Stimulated activated CD8-positive, alpha-beta memory T cell treated with anti-CD3 and anti-CD28 coated beads, Interleukin-4, amount 100 ng/mL, for 48 hours (primary cell): Measurements from ENCODE around the gene DAPK1.
"Not testable (repeated sequence)": the region's sequence is repeated elsewhere in the genome, so short reads cannot be mapped to it uniquely, and the experiment has no call there.

ENCODE experiments used
- DNase-seq: peaks from one replicate; pipeline ENCODE4 v3.0.0-alpha.2; 2020

Gene DAPK1

GRCh38 chr9:87498811-87499360, 1.2 kb downstream of the DAPK1 start:
- DNase-seq = peak; percentile 38

GRCh38 chr9:87499424-87500017, 1.9 kb downstream of the DAPK1 start:
- no peak for DNase-seq

DNA sequence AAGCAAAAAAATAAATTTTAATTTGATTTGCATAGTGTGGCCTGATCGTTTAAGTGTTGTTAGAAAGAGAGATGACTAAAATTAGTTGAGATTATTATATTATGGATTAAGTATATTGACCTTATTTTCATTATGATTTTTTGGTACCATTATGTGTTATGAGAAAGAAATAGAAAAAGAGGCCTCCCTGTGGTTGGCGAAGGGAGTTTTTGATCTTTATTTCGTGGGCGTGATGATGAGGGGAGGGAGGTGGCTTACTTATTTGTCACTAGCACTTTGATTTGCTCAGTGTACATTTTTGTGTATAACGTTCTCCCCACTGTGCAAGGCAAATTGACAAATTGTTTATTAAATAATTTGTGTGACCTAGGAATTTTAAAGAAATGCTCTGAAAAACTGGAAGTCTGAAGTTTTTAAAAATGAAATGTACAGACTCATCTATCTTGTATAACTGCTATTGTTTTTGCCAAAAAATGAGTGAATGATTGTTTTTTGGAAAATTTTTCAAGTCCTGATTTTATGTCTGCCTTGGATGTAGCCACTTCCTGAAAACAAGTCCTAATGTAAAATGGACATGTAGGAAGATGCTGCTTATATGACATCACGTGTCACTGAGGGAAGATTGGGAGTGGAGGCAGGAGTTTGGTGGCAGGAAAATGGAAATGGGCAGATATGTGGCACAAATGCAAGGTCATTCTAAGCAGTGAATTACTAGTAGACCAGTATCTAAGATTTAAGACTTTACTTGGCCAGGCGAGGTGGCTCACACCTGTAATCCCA, 3.0 kb downstream of the DAPK1 start:
- peak; percentile 33 for DNase-seq

GRCh38 chr9:87501271-87501656, 3.6 kb downstream of the DAPK1 start:
- not testable (repeated sequence) for DNase-seq

DNA sequence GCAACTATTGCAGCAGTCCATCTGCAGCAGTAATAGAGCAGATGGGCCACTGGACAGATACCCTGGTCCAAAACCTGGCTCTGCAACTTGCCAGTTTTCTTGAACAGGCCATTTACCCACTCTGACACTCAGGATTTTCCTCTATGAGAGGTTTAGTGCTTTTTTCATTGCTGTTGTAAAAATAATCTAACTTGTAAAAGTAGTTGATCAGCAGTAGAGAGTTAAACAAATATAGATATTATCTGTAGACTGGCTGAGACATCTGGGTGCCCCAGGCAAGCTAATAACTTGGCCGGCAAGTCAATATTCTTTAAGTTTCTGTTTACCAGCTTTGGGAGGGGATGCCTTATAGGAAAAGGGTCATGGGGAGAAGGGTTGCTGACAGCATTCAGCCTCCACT, 4.1 kb downstream of the DAPK1 start:
- DNase-seq = no peak

DNA sequence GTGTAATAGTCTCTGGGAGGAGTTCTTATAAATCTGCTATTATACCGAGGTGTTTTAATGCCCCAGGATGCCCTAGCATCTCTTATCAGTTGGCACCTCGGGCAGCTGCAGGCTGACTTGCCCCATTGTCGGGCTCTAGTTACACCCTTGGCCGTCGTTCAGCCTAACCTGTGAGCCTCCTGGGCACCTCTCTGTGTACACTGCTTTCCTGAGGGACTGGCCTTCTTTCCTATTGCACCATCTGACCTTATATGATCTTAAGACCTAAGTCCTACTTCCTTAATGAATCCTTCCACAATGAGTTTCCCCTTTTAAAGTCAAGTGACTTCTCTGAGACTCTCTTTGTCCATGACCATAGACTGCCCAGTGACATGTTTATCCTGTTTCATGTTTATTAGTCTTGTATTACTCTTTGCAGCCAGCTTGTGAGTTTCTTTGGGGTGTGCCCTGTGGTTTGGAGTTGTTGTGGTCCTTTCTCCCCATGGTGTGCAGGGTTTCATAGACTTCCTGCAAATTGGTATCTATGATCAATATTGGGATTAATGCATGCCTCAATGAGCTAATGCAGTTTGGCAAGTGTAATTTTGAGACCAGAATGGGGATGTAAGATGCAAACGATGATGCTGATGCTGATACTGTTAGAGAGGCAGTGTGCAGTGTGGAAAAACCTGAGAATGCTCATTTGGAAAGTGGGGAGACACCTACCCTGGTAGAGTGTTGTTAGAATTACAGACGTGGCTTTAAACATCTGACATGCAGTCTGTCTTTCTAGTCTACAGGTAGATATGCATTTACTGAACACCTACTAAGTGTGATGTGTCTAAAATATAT, 4.9 kb downstream of the DAPK1 start:
- DNase-seq = no peak

DNA sequence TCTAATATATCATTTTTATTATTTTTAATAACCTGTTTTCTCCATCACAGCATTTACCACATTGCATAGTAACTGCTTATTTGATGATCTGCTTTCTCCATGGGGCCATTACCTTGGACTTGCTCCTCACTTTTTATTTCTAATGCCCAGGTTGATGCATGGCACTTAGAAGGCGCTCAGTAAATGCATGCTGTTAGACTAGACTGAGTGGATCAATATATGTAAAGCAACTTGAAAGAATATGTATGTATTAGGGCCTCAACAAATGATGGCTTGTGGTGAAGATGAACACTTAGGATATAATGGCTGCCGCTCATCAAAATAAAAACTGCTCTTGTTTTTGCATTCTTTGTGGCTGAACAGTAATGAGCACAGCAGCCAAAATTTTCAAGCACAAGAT, 5.8 kb downstream of the DAPK1 start:
- DNase-seq = no peak

GRCh38 chr9:87503927-87504326, 6.3 kb downstream of the DAPK1 start:
- DNase-seq = peak; percentile 33

DNA sequence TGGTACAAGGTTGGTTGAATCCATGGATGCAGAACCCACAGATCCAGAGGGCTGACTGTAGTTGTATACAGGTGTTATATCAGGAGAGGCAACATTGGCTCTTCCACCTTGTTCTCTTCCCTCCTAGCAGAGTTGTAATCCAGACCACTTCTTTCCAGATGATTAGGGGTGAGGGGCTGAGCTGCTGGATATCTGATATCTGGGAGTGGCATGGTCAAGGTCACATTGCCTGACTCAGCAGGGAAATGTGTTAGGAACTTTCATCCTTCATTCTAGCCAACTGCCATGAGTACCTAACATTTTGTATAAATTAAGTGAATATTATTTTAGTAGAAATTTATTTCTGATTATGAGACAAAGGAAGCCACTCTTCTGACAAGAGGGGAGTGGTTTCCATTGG, 7.3 kb downstream of the DAPK1 start:
- no peak for DNase-seq

DNA sequence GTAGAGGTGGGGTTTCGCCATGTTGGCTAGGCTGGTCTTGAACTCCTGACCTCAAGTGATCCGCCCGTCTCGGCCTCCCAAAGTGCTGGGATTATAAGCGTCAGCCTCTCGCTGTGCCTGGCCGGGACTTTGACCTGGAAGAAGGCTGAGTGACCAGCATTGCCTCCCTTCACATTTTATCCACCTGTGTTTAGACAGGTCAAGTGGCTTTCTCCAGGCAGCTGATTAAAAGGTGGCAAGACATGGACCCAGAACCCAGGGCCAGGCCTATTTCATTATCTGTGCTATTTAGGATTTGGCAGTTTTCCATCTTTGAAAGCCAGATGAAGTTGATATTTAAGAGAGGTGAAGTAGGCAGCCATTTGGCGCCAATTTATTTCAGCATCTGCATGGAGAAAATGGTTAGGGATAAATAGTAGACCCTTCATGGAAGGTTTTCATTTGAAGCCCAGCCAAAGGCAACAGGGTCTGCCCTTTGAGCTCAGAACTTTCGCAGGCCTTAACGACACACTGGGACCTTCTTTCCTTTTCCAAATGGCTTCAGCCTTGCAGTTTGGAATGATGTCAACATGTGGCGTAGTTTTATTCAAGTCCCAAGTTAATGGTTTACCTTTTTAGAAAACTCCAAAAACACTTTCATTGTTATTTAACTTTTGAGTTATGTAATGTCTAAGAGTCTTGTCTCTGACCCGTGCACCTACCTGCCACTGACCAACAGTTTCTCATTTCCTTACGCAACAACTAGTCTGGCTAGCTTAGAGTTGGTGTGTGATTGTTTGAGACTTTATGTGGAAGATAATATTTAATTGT, 8.4 kb downstream of the DAPK1 start:
- no peak for DNase-seq

DNA sequence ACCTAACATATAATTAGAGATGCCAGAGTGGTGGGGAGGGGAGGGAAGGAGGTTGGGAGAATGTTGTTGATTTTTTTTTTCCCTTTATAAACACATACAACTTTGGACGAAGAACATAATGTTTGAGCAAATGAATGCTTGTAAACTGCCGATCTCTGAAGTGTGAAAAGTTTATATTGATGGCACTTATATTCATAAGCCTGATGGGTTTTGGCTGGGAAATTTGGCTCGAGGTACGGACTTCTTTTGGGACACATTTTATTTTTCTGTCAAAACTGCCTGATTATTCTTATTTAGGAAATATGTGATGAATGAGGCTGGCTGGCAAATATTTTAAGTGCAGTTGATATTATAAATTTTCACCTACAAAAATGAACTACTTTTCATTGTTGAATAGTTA, 9.9 kb downstream of the DAPK1 start:
- no peak for DNase-seq

- no peak for DNase-seq
Measured at GRCh38 chr9:87510252-87510683, 12.6 kb downstream of the DAPK1 start.

DNA sequence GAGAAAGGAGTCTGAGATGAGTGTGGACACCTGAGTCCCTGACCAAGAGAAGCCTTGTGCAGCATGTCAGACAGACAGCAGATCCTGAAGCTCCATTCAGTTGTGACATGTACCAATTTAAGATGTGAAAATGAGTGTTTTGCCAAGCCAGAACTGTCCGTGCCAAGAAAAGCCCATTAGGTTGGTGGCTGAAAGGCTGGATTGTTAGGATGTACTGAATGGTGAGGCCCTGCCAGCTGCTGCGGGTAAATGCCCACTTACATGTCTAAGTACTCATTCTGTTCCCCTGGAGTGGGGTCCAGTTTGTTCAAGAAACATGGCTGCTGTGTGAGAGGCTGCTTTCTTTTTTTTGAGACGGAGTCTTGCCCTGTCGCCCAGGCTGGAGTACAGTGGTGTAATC, 14.6 kb downstream of the DAPK1 start:
- DNase-seq = no peak

GRCh38 chr9:87513161-87513560, 15.5 kb downstream of the DAPK1 start:
- no peak for DNase-seq

DNA sequence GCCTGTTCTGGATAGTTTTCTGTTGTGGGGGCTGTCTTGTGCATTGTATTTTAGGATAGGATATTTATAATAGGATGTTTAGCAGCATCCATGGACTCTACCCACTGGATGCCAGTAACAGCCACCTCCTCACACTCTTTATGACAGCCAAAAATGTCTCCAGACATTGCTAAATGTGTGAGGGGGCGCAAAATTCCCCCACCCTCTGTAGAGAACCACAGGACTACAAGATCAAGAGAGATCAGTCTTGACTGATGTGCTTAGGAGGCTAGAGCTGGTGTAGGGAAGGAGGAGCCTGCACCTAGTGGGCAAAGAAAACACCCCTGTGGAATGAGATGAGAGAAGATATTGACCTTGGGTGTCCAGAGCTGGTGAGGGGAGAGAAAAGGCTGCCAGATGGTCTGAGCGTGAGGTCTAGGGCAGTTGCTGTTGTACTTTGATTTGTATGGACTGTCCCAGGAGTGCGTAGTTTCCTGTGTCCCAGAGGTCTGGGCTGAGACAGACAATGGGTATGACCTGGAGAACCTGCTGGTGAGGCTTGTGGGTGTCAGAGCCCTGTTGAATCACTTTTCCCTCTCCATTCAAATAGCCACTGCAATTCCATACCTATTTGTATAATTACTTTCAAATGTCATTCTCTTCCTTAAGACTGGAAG, 16.3 kb downstream of the DAPK1 start:
- no peak for DNase-seq

- no peak for DNase-seq
Measured at GRCh38 chr9:87515006-87515405, 17.3 kb downstream of the DAPK1 start.

- no peak for DNase-seq
Measured at GRCh38 chr9:87515588-87516221, 18.0 kb downstream of the DAPK1 start.

GRCh38 chr9:87516222-87516925, 18.7 kb downstream of the DAPK1 start:
- DNase-seq = no peak

DNA sequence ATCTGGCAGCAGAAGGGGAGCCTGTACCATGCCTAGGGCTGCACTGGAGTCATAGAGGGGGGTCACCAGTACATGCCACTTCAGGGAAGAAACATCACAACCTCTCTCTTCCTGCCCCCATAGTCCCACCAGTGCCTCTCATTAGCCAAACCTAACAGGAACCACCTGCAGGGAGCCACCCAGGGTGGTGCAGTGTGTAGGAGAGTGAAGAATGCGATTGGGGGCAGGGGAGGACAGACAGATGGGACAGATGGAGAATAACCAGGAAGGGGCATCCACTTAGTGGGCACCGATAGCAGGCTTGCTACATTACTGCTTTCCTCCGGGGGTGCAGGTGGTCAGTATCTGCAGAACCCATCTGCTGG, 19.2 kb downstream of the DAPK1 start:
- DNase-seq = no peak

- DNase-seq = no peak
Measured at GRCh38 chr9:87517732-87518131, 20.1 kb downstream of the DAPK1 start.
